NCI-H1105 (cell line): Measurements from ENCODE around the gene FSIP1.
A peak's percentile ranks its signal among the peaks of the same experiment; 100 is the strongest.
"Not testable (repeated sequence)": the region's sequence is repeated elsewhere in the genome, so short reads cannot be mapped to it uniquely, and the experiment has no call there.

ENCODE experiments used
- DNase-seq: peaks from one replicate; lab custom pipeline; 2025; lab: John Stamatoyannopoulos, UW

Gene FSIP1

DNA sequence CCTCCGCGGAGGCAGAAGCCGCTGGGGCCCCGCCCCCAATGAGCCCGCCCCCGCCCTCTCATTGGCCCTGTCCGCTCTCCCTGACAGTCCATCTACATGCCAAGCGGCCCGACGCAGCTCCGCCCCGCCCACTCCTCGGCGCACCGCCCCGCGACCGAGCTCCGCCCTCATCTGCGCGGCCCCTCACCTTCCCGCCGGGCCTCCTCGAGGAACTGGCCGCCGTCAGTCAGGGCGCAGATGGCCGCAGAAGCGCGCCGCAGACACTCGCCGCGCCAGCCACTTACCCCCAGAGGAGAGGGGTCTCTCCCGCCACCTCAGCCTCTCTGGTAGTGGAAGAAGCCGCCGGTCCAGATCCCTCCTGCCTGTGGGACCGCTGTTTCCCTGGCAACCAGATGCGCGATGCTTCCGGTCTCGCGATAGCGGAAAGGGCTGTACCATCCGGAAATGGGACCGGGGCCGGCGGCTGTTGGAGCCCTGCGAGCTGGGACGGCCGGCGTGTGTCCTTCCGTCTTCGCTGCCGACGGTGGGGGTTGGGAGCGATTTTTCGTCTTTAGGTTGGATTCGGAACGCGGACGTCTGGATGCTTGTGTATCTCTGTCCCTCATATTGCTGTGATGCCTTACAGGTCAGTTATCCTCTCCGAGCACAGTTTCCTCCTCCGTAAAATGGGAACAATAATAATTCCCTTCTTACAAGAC, at the start of gene FSIP1:
Gene FSIP1, minus strand, starts transcription at position 401 of the 698 bp plus-strand sequence. CDS start 6,317 bp downstream, outside the sequence.
- DNase-seq = peak; percentile 66

DNA sequence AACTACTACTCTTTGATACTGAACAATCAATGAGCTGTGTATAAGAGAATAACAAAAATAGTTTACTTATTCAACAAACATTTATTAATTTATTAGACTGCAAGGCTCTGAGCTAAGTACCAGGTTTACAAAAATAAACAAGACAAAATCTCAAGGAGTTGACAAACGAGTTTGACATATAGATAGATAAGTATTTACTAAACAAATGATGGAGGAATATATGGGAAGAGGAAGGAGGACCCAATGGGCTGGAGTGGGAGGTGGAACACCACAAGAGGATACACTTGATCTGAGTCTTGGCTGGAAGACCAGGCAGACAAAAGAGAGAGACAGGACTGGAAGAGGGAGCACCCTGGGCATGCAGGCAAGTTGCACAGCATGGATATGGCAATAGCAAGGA, 47.5 kb upstream of the FSIP1 start:
- DNase-seq = no peak

DNA sequence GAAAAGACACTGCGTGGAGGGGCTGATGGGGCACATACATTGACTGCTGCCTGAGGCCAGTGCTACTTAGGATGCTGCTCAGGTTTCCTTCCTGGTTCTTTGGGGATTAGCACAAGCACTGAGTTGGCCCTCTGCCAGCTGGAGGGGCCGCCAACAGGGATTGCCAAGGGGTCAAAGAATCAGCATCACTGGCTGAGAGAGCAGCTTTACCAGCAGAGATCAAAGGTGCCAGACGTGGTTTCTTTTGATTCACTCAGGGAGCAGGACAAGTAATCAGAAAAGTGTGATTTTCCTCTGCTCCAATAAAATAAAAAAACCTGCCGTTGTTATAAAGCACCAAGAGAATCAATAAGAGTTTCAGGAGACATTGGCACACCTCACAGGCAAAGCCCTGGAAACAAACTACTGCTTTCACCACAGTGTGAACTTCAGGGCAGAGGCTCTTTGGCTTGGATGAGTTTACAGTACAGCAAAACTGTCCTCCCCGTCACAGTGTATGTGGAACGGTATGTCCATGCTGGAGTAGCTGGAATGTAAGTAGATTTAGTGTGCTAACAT, 45.8 kb upstream of the FSIP1 start:
- peak; percentile 6 for DNase-seq

DNA sequence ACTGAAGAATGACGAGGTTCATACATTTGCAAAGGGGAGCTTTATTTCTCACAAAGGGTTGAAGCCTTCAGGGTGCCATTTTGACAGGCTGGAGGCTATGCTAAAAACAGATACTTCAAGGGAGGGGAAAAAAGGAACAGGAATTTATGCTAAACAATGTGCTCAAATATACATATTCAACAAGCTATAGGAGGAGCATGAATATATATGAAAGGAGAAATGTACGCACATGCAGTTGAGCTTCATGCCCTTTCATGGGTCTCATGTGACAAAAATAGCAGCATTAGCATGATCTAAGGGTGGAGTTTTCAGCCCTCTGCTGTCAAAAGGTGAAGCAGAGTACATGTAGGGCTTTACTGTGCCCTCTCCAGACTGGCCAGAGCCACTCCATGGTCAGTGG, 44.3 kb upstream of the FSIP1 start:
- DNase-seq = no peak

DNA sequence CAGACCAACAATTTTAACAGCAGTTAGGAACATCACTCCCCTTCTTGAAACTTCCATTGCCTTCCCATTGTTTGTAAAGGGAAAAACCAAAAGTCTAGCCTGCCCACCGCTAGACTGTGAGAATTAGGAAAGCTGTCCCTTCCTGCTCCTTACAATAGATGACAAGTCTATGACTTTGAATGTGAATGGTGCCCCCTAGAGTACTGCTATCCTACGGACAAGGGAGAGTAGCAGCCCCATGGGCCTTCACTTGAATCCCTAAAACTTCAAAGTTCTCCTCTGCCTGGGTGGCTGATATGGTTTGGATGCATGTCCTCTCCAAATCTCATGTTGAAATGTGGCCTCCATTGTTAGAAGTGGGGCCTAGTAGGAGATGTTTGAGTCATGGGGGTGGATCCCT, 41.0 kb upstream of the FSIP1 start:
- no peak for DNase-seq

DNA sequence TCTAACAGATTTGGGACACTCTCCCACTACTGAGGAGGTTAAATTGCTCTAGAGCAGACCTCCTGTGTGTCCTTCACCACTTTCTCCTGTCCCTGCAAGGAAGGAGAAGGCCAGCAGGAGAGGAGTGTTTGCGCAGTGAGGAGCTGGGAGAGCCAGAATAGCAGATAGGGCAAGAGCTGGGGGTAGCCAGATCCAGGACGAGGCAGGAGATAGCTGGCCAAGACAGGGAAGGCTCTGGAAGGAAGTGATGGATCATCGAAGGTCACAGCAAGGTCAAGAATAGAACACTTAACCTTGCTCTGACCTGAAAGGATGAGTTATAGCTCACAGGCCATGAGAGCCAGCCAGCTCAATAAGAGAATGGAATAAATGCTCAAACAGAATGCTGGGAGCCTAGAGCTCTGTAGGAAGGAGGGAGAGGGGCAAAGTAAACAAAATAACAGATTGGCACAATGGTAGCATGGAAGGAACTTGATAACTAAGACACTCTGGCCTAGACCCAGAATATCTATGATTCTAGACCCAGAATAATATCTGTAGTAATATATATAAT, 37.5 kb upstream of the FSIP1 start:
- no peak for DNase-seq

DNA sequence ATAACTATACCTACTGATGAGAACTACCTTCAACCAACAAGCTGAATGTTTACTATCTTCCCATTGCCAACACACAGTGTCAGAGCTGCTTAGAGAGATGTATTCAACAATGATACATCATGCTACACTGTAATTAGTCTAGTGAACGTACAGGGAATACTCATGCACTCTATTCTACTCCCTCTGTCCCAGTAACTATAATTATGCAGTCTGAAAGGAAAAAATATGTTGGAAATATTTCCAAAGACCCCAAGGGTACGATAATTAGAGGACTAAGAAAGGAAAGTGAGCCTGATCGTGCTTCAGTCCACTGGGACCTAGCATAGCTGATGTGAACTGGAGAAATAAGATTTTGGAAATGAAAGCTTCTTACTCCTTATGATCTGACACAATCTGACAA, 36.9 kb upstream of the FSIP1 start:
- no peak for DNase-seq

DNA sequence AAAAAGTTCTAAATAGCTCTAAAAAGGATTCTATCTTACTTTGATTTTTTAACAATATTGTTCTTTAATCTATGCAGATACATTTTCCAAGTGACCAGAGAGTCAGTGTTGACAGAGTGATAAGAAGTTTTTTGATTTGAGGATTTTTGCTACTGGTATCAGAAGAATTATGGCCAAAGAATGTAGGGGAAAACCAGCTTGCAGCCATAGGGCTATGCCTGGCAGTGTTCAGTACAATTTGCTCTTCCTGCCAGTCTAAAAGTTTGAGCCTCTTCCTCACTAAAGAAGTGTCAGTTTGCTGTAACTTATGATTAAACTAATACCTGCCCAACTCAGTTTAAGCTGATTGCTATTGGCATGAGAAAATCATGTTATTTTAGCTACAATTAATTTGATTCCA, 35.3 kb upstream of the FSIP1 start:
- DNase-seq = no peak

DNA sequence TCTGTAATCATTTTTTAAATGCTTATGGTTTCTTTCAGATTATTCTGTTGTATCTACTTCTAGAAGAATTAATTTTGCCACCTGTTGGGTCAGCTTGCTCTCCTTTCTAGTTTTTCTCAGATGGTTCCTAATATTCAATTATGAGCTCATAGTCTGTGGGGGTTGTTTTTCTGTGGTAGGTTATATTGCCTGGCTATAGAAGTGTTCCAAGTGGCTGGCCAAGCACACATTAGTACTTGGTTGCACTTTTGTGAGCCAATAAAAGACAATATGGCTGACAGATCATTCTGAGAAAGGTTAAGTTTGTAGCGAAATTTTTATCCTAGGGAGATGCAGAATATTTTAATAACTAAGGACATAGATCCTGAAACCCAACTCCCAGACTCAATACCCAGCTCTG, 31.8 kb upstream of the FSIP1 start:
- no peak for DNase-seq

DNA sequence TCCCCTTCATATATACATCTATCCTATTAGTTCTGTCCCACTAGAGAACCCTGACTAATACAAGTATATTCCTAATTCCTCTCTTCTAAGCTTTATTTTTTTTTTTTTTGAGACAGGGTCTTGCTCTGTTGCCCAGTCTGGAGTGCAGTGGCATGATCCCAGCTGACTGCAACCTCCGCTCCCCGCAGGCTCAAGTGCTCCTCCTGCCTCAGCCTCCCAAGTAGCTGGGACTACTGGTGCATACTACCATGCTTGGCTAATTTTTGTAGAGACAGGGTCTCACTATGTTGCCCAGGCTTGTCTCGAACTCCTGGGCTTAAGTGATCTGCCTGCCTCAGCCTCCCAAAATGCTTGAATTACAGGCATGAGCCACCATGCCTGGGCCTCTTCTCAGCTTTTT, 30.0 kb upstream of the FSIP1 start:
- DNase-seq = not testable (repeated sequence)

DNA sequence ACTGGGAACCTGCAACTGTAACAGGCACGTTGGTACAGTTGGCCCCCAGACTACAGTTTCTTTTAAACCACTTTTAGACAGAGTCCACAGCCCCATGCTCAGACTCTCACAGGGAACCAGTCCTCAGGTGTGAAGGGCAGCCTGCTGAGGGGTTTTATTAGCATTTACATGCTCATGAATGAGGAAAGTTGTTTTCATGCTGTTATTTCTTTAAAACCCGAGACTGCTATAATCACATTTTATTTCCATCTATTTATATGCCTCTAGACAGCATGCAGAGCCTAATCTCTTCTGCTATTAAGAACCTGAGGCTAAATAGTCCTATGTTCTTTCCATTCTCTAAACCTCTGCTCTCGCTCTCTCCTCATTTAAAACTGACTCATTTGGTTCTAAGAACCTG, 26.3 kb upstream of the FSIP1 start:
- DNase-seq = no peak

DNA sequence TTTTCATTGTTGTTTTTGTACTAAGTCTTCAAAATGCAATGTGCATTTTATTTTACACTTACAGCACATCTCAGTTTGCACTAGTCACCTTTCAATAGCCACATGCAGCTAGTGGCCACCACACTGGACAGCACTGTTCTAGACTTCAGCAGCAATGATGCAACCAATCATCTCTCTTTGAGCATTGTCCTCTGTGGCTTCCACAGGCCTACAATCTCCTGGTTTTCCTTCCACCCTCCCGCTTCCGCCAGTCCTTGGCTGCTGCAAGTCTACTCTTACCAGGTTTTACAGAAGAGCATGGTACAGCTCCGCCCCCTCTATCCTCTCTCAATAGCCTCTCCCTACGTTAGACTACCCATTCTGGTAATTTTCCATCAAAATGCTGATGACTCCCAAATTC, 25.1 kb upstream of the FSIP1 start:
- no peak for DNase-seq

DNA sequence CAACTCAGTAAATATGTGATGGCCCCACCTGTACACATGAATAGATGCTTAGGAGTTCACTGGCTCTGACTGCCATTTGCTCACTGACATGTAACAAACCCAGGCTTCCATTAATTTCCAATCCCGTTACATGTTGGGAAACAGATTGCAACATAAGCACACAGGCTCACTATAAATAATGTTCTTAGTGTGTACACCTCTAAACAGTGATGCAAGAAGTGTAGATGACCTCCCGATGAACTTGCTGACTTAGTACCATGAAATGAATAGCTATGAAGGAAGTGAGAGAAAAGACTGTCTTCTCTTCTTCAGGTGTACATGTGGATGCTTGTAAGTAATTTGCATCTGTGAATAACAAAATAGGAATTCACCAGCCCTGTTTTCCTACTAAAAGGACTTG, 21.4 kb upstream of the FSIP1 start:
- no peak for DNase-seq

DNA sequence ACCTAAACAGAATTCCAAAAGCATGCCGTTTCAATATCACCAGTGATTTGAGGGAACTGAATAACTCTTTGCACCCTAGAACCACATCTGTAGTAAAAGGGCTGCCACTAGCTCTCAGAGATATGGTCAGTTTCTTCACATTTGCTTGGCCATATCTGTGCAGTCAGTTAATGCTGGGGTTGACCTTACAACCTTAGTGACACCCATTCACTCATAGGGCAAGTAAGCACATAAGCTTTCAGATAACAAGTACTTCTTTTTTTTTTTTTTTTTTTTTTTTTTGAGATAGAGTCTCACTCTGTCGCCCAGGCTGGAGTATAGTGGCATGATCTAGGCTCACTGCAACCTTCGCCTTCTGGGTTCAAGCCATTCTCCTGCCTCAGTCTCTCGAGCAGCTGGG, 20.4 kb upstream of the FSIP1 start:
- no peak for DNase-seq

DNA sequence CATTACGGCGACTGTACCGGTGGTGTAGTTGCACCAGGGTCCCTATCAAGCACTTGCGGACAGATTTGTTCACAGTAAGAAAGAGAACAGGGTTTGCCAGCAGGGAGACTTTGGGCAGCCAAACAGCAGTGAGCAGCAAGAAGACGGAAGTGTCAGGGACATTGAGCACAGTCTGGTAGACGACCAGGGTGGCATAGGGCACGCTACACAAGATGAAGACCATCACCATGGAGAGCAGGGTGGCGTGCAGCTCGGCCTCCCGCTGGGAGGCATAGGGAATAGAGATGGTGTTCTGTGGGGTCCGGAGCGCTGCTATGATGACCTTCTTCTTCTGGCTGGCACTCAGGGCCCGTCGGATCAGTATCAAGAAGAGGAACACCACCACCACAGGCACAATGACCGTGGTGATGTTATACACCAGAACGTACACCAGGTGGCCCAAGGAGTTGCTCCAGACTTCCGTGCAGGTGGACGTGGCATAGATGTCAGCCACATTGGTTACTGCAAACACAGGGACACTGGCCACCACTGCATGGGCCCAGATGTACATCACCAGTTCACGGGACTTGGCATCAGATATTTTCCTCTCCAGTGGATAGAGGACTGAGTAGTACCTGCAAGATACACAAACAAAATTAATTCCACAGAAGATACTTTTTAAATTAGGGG, 19.1 kb upstream of the FSIP1 start:
- no peak for DNase-seq

DNA sequence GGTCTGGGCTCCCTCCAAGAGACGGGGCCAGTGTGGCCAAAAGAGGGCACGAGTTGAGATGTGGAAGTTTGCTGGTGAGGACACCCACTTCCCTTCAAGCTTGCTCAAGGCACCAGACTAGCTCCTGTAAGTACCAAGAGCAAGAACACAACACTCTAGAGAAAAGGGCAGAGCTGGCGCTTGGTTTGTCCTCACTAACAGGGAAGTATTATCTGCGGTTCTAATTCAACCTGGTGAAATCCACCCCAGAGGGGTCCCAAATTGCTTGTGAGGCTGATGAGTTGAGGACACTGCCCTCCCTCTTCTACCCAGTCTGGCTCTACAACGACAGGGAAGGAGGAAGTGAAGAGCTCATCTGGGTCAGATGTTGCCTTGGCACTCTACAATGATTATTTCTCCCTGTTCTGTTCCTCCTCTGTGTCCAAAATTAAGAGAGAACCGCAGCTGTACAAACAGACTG, 16.9 kb upstream of the FSIP1 start:
- no peak for DNase-seq

DNA sequence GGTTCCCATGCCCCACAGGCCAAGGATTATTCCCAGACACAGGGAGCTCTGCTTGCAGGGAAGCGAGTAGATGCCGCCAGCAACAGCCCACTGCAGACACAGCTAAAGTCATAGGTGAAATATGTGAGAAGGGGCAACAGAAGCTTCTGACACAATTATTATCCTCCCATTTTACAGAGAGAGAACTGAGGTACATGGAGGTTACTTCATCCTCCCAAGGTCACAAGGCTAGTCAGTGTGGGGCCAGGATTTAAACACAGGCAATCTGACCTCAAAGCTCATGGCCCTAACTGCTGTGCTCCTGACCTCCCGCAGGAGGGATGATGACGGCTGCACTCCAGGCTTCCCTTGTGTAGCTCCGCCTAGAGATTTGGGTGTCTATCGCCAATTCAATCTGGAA, 15.7 kb upstream of the FSIP1 start:
- no peak for DNase-seq

DNA sequence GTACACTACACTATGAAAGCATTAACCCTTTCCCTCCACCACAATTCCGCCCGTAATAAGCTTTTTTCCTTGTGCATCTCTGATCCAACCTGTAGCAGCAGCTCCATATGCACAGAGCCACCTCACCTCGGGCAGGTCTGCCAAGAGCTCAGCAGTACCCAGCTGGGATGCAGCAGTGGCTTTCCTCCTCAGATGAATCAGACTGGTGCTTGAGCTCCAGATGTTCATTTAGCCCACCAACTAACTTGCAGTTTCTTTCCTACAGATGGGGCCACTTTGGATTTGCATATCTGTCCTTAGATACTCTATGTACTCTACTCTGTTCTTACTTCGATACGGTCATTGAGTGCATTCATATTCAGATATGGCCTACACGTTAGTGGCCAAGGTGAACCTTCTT, 14.8 kb upstream of the FSIP1 start:
- no peak for DNase-seq

DNA sequence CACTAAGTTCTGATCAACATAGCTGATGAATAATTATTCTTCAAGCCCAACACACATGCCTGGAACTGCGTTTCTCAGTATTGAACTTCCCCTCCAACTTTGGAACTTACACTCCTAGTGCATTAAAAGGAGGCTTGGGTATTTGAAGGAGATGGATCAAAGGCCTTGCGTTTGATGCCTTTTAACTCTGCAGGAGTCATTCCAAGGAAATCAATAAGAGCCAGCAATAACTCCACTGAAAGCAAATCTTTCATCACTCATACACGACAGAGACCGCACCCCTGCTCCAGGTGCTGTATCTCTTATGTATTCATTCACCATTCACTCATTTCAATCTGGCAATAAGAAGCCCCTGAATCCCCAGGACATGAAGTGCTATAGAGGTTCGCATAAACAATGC, 14.0 kb upstream of the FSIP1 start:
- no peak for DNase-seq

DNA sequence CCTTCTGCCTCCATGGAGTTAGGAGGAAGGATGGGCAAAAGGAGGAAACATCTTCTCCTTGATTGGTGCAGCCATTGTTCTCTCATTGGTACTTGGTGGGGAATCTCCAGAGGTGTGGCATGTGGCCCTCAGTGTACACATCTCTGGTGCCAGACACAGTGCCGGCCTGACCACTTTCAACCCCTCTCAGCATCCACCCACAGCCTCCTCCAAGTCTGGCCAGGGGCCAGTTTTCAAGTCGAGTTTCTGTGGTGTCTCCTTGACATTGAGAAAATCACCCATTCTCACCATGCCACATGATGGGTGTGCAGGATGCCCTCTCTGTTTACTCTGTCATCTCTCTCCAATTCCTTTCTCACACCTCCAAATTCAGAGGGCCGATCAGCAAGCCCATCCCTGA, 12.8 kb upstream of the FSIP1 start:
- no peak for DNase-seq

DNA sequence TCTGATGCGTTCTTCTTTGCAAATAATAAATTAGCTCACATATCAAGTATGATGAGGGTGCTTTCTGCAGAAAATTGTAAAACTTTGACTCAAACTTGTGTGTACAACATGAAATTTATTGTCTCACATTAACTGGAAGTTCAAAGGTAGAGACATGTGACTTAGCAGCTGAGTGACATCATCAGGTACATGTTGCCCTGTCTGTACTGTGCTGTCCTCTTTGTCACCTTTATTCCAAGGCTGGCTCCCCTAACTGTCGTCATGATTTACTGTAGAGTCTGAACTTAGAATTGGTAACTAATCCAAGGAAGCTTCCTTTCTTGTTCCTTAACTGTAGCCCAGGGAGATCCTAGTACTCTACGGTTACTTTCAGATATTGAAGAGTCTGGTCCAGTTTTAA, 12.3 kb upstream of the FSIP1 start:
- DNase-seq = no peak

DNA sequence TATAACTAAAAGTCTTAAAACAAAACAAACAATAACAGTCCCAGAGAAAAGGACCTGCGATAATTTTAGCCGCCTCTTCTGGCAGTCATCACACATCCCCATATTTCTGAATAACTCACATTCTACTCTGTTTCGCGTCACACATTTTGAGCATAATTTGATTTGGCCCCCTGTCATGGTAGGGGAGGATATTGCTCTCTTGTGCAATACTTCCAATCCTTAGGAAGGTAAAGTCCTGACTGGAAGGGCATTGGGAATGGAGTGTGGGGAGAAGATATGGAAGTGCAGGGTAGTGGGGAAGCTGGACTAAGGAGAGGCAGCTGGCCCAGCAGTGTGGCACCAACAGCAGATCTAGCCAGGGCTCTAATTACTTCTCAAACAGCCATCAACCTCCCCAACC, 11.3 kb upstream of the FSIP1 start:
- DNase-seq = no peak

DNA sequence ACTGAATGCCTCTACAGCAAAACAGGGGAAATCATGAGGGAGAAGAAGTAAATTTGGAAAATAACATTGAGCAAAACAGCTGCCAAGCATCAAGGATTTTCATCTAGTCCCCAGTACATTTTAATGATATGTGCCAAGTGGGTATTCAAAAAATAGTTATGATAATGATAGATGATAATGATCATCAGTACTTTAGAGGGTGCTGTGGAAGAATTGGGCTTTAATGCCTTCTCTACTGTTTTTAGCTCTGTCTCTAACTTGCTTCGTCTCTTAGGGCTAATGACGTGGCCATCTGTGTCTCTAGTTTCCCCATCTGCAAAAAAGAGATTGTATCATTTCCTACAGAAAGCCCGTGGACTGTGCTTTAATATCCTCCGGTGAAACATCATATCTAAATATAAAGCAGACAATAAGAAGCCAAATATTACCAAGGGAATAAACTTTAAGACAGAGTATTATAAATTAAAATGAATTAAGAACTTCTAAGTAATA, 10.2 kb upstream of the FSIP1 start:
- no peak for DNase-seq
